ENCODE measurements around the gene DUSP15.

DNA sequence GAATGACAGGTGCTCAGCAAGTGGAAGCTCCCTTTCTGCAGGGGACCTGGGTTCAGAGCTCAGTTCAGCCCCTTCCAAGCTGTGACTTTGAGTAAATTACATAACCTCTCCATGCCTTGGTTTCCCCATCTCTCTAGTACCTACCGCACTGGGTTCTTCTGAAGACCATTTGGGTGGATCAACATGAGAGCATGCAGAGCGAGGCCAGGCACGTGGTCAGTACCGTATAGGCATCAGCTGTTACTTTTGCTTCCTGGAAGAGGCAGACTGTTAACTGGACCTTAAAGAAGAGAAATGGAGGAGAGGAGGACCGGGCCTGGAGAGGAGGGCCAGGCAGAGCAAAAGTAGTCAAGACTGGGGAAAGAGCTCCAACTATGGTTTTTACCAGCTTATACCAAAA lies 52.9 kb downstream of the DUSP15 start:
- TF ChIP-seq, protein P1, sequence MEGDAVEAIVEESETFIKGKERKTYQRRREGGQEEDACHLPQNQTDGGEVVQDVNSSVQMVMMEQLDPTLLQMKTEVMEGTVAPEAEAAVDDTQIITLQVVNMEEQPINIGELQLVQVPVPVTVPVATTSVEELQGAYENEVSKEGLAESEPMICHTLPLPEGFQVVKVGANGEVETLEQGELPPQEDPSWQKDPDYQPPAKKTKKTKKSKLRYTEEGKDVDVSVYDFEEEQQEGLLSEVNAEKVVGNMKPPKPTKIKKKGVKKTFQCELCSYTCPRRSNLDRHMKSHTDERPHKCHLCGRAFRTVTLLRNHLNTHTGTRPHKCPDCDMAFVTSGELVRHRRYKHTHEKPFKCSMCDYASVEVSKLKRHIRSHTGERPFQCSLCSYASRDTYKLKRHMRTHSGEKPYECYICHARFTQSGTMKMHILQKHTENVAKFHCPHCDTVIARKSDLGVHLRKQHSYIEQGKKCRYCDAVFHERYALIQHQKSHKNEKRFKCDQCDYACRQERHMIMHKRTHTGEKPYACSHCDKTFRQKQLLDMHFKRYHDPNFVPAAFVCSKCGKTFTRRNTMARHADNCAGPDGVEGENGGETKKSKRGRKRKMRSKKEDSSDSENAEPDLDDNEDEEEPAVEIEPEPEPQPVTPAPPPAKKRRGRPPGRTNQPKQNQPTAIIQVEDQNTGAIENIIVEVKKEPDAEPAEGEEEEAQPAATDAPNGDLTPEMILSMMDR (IDR thresholded peaks at IDR 0.05): no peak
- no peak for TF ChIP-seq POLR2A (IDR thresholded peaks at IDR 0.05)

Measured in ovary (tissue), 3 donors.